ENCODE measurements around the gene AGK.
"Not testable (repeated sequence)": the region's sequence is repeated elsewhere in the genome, so short reads cannot be mapped to it uniquely, and the experiment has no call there.

Gene AGK

DNA sequence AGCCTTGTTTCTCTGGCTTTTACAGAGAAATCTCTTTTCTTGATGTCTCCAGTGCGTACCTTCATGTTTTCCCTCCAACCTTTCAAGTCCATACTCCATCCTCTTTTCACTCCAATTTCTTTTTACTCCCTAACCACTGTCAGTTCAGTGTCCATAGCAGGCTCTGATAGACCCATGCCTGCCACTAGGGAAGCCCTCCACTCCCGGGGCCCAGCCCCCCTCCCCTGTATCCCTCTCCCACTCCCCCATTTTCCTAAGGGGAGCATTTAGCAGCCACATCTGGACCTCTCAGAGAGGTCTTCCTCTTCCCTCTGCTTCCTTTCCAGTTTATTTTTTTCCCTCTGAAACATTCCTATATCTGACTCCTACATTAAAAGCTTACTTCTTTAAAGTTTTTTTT is 117.6 kb downstream of the AGK start:
- no peak for DNase-seq (ENCODE audit: low read depth)

DNA sequence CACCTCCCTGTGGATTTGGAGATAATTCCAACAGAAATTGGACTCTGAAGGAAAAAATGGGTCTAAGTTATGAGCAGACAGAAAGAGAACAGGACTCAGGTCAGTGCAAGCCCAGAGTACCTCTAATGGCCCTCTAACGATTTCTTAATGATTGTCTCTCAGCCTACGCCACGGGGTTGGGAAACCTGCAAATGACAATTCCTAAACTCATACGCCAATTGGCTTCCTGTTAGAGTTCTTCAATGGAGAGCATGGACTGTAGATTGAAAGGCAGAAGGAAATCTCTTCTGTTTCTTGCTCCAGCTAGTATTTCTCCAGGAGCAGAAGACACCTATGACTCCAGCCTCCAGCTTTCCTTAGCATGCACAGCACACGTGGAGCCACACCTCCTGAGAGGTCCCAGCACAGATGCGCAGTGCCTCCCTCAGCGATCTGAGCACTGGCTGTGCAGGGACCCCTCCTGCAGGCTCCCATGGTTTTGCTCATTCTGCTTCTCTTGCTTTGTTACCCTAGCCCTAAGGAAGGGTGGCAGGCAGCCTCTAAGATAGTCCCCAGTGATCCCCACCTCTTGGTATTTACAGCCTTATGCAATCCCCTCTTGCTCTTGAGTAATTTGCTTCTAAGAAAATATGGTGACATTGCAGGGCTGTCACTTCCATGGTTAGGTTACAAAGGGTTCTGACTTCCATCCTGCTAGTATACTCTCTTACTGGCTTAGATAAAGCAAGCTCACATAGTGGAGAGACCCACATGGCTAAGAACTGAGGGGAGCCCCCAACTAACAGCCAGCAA is 120.7 kb downstream of the AGK start:
- no peak overlapping the region for H3K4me3 ChIP-seq (ENCODE audit: low read depth, low read length)
- DNase-seq (ENCODE audit: low read depth), result no peak

More for the DNA sequence above, 117.6 kb downstream of the AGK start:
- no peak overlapping the region for H3K4me3 ChIP-seq (ENCODE audit: low read depth, low read length)

DNA sequence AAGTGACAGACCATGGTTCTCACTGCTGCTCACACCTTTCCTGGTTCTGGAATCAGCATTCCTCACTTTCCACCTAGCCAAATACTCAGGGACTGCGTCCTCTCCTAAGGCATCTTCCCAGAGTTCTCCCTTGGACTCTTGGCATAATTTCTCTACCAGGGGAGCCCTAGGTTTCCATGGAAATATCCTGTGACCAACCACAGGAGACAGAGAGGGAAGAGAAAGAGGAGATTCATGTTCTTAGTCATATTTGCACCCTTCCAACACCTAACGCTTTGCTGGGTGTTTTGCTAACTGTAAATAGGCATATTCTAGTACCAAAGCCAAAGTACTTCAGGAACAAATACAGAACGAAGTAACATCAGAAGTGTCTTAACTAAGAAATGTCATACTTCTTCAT is 122.1 kb downstream of the AGK start:
- no peak for DNase-seq (ENCODE audit: low read depth)

DNA sequence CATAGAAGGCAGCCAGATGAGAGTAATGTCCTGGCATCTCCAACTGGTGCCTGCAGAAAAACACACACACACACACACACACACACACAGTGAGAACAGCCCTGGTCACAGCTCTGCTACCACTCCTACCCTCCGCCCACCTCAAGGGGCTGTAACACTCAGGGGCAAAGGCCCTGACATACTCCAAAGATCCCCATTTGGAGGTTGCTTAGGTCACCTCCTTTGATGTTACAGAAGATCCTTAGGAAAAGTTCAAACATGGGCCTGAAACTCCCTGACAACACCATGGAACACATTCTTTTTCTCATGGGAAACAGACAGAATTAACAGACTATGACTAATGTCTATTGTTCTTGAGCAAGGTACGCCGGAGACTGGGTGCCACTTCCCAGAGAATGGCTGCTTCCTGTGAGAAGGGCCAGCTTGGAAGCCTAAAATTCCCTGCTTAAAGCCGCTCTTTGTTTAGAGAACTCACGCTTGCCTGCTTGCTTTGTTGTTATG is 123.0 kb downstream of the AGK start:
- DNase-seq (ENCODE audit: low read depth), result no peak
- no peak overlapping the region for H3K4me3 ChIP-seq (ENCODE audit: low read depth, low read length)

More for the DNA sequence above, 122.1 kb downstream of the AGK start:
- H3K4me3 ChIP-seq (ENCODE audit: low read depth, low read length), result no peak overlapping the region

DNA sequence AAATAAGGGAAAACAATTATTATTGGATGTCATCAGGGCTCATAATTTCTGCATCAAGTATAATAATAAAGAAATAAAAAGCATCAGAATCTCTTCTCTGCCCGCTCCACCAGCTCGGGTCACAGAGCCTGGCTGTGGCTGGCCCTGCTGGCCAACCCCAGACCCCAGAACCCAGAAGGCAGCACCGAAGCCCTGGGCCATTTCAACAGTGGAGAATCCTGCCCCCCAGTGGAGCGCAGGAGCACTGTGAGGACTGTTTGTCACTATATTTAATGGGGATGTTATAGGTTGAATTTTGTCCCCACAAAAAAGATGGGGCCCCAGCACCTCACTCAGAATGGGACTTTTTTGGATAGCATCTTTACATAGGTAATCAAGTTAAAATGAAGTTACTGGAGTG is 123.5 kb downstream of the AGK start:
- DNase-seq (ENCODE audit: low read depth), result no peak
- no peak overlapping the region for H3K4me3 ChIP-seq (ENCODE audit: low read depth, low read length)

DNA sequence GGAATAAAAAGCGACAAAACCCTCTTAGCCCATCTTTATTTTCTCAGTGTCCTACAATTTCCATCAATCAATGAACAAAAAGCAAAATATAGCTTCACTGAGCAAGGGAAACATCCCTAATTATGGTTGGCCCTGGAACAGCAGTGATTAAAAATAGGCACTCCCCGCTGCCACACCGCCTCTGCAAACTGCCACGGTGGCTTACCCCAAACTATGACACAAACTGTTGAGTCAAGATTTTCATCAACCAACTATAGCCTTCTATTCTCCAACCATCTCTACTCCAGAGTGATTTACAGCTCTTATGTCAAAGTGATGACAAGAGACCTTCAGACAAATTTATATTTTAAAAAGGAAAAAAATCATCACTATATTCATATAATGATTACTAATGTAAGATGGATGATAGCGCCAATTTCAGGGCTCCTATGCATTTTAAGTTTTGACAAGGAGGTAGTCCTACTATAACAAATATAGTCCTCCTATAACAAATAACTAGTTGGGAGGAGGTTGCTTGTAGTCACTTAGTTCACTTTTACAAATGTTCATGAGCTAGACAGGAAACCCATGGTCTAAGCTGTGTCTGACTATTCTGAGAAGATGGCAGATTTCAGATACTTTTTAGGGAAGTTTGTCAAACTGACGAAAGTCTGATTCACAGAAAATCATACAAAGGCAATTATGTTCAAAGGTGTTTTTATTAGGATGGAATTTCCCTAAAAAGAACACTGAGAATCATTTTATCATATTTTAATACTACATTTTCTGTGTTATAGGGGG is 124.4 kb downstream of the AGK start:
- H3K4me3 ChIP-seq (ENCODE audit: low read depth, low read length), result no peak overlapping the region
- no peak for DNase-seq (ENCODE audit: low read depth)

DNA sequence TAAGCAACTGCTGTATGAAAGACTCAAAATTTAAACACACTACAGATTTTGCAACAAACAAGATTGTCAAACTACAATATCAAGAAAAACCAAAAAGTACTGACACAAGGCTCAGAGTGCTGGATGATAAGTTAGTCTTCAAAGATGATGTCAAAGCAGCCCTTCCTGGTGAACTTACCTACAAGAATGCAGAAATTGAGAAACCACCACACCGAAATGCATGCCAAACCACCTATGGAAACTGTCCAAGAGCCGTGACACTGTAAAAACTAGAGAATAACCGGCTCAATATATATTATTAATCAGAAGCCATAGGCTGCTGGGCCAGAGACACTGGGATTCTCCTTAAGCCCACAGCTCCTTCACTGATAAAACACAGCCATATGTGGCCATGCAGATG is 125.4 kb downstream of the AGK start:
- DNase-seq (ENCODE audit: low read depth), result no peak
- H3K4me3 ChIP-seq (ENCODE audit: low read depth, low read length), result no peak overlapping the region

DNA sequence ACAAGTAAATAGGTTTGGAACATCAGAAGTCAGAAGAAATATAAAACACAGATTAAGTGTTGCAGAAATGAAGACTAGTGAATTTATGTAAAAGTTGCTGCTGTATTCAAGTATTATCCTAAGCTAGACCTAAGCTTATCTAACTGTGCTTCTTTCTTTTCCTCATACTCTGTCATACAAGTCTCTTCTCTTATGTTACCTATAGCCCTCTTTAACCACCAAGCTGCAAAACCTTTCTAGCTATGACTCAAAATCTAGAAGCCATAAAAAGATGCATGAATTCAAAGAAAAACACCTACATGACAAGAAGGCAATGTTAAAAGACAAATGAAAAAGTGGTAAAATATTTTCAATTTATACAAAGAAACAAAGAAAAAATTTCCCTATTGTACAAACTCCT is 127.8 kb downstream of the AGK start:
- no peak overlapping the region for H3K4me3 ChIP-seq (ENCODE audit: low read depth, low read length)
- no peak for DNase-seq (ENCODE audit: low read depth)

DNA sequence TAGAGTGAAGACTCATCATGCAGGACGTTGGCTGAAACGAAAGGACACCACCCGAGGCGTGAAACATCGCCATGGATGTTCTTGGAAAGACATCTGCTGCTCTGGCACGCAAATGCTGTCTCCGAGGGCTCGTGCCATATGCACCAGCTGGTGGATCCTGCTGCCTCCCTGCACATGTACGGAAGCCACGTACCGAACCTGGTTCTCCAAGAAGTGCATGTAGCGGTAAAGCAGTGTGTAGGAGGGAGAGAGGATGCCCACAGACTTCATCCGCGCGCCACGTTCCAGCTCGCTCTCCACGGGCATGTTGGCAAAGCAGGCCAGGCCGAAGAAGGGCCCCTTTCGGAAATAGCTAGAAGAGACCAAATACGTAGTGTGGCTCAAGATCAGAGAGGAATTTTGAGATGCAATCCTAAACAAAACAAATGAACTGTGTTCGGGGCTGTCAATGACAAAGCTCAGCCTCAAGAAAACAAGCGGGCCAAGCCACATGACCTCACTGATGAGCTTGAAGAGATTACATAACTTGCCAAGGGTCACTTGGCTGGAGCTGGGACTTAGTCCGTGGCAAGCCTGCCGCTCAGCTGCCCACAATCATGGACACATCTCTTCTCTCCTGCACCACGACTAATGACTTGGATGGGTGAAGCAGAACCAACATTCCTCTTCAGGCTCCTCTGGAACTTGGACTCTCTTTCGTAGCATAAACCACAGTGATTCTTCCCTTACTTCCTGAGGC is 134.2 kb downstream of the AGK start:
- DNase-seq (ENCODE audit: low read depth), result no peak
- no peak overlapping the region for H3K4me3 ChIP-seq (ENCODE audit: low read depth, low read length)

DNA sequence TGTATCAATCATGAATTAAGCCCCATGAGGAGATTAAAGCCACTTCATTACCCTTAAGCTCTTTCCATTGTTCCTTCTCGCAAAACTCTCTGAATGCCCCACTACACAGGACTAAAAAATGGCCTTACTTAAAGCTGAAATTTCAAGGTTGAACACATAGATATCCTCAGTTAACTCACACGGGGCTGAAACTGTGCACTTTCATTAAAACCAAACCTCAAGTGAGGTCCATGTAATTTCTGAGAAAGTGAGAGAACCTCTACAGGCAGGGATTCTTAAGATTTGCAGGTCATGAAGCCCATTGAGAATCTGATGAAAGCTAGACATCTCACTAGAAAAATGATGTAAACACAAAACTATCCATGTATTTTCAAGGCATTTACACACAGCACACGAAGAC is 134.9 kb downstream of the AGK start:
- no peak overlapping the region for H3K4me3 ChIP-seq (ENCODE audit: low read depth, low read length)
- no peak for DNase-seq (ENCODE audit: low read depth)

DNA sequence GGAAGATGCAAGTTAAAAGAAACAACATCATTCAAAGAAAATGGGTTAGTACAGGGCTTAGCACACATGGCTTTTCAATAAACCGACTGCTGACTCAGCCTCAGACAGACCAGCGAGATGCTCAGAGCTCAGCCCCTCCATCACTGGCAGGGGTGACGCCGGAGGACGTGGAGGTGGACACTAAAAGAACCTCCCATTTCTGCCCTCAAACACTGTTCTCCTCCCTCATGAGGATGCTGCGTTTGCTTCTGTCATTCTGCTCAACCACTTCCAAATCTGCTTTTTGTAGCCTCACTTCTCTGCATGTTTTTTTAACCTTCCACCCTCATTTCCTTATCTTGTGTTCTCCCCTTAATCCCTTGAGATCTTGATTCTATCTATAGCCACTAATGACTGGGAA is 135.5 kb downstream of the AGK start:
- DNase-seq (ENCODE audit: low read depth), result no peak
- no peak overlapping the region for H3K4me3 ChIP-seq (ENCODE audit: low read depth, low read length)

DNA sequence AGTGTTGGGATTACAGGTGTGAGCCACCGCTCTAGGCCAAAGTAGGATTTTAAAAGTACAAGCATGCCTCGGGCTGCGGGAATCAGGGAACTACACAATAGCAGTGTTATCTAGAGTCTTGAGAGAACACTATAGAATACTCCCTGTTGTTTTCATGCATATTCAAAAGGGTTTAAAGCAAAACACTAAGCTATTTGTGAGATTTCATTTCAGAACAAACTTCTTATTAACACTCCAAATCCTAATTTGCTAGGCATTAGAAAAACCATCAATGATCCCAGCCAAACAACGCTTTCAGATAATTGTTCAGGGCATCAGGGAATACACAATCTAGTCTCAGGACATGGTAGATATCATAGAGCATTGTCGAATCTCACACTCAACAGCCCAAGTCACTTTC is 136.8 kb downstream of the AGK start:
- DNase-seq (ENCODE audit: low read depth), result no peak
- H3K4me3 ChIP-seq (ENCODE audit: low read depth, low read length), result no peak overlapping the region

DNA sequence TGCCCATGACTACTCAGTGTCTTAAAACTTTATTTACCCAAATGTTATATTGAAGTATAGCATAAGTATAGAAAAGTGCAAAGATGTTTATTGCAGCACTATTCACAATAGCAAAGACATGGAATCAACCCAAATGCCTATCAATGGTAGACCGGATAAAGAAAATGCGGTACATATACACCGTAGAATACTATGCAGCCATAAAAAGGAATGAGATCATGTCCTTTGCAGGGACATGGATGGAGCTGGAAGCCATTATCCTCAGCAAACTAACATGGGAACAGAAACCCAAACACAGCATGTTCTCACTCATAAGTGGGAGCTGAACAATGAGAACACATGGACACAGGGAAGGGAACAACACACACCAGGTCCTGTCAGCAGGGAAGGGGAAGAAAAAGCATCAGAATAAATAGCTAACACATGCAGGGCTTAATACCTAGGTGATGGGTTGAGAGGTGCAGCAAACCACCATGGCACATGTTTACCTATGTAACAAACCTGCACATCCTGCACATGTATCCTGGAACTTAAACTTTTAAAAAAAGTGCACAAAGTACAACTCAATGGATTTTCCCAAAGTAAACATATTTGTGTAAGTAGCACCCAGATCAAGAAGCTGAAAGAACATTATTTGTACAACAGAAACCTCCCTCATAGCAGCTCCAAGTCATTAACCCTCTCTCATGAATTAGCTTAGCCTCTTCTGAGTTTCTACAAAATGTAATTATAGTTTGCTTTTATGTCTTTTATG is 138.0 kb downstream of the AGK start:
- DNase-seq (ENCODE audit: low read depth); H3K4me3 ChIP-seq (ENCODE audit: low read depth, low read length): not testable (repeated sequence)

DNA sequence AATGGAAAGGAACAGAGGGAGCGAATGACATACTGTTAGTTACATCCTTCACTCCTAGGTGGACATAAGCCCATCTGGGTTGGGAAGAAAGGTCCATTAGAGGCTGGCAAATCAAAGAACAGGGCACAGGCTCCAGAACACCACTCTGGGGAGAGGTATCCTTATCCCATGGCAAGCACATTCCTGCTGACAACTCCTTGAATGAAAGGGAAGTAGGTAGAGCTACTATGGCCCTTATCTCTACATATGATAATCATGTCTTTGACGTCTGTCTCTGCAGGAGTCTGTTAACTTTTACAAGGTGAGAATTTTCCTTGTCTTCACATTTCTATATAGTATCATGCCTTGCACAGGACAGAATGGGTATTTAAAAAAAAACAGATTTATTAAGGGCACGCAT is 140.3 kb downstream of the AGK start:
- no peak for DNase-seq (ENCODE audit: low read depth)
- H3K4me3 ChIP-seq (ENCODE audit: low read depth, low read length), result no peak overlapping the region

DNA sequence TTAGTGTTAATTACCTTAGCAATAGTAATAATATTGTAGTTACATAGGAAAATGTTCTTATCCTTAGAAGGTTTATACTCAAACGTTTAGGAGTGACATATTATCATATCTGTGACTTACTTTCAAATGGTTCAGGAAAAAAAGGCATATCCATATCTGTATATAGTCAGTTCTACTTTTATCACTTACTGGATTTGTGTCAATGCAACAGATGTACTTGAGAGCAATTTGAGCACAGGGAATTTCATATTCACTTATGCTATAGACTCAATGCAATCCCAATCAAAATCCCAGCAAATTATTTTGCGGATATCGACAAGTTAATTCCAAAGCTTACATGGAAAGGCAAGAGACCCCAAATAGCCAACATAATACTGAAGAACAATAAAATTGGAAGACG is 140.8 kb downstream of the AGK start:
- no peak overlapping the region for H3K4me3 ChIP-seq (ENCODE audit: low read depth, low read length)
- no peak for DNase-seq (ENCODE audit: low read depth)

DNA sequence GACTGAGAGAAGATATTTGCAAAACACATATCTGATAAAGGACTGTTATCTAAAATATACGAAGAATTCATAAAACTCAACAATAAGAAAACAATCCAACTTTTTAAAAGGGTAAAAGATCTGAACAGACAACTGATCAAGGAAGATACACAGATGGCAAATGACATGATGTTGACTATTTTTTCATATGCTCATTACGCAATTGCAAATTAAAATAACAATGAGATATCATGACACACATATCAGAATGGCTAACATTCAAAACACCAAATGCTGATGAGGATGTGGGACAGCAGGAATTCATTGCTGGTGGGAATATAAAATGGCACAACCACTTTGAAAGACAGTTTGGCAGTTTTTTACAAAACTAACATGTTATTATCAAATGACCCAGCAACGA is 141.9 kb downstream of the AGK start:
- no peak overlapping the region for H3K4me3 ChIP-seq (ENCODE audit: low read depth, low read length)
- no peak for DNase-seq (ENCODE audit: low read depth)

DNA sequence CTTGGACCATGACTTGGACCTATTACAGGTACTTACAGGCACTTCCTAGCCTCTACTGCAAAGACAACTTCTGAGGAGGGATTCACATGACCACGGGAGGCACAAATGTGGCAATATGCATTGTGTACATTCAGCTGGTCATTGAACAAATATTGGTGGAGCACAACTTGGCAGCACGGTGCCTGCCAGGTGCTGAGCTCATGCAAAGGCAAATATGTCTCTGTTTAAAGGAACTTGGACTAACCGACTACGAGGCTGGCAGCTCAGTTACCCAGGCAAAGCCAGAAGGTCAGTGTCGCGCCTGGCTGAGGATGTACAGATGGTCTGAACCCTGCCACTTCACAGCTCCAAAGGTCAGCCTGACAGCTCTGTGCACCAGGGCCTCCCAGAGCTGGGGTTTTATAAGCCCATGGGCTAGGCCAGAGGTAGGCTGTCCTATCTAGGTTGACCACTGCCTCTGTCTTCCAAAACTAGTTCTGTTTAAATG is 144.6 kb downstream of the AGK start:
- no peak for DNase-seq (ENCODE audit: low read depth)
- no peak overlapping the region for H3K4me3 ChIP-seq (ENCODE audit: low read depth, low read length)

DNA sequence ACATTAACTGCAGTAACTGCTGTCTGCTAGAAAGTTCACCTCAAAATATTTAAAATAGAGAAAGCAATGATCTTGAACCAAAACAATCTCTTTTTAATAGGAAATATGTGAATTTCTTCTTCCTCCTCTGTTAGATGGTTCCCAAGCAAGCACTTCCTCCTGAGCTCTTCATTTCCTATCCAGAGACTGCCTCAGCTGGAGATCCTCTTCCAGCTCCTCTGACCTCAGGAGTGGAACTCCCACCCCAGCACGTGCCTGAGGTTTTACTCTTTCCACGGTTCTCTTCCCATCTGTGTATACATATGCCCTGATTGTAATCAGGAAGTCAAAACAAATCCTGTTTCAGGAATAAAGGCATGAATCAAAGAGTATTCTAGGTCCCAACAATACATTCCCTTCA is 145.1 kb downstream of the AGK start:
- H3K4me3 ChIP-seq (ENCODE audit: low read depth, low read length), result no peak overlapping the region
- DNase-seq (ENCODE audit: low read depth), result no peak

DNA sequence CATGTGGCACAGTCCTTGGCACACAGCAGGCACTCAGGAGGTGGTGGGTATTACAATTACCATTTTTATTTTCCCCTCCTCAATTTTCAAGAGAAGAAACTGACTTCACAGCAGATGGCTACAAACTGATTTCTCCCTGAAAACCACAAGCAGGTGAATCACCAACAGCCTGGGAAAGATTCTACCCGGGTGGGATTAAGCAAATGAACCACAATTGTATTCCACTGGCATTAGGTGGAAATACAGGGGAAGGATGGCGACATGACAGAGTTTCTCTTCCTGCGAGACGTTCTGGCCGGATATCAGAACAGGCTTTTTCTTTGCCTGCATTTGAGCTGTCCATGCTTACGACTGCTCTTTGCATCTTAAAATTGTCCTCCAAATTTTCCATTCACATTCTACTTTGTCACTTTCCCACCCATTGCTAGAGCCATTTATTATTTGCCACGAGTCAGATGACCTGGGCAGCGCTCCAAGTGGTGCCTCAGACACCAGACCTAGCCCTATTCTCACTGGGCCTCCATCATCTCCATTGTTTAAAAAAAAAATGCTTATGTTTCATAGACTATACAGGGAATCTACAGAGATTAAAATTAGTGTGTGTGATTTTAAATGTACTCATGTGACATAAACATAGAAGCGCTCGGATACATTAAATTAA is 146.1 kb downstream of the AGK start:
- no peak overlapping the region for H3K4me3 ChIP-seq (ENCODE audit: low read depth, low read length)
- DNase-seq (ENCODE audit: low read depth), result peak; percentile 24
